ENCODE data around the gene LIAS. TPM values are rescaled to one million over a fixed set of nuclear protein-coding genes. Genes with fewer than 3 reads are reported as not detected.
"Not testable (repeated sequence)": the region's sequence is repeated elsewhere in the genome, so short reads cannot be mapped to it uniquely, and the experiment has no call there.

LIAS gene
- total RNA-seq: 10 to 100 TPM in 2 of 6 donors, 1 to 10 TPM in 4; 5.9 to 13.1 (median 8.5) TPM
- polyA plus RNA-seq: 10 to 100 TPM; 11.4 to 18.1 TPM

GRCh38 chr4:39458505-39459300 is at the start of gene LIAS, which contains the start of gene RPL9:
Gene LIAS, plus strand, starts transcription at chr4:39459056. Its CDS starts 62 bp downstream, at chr4:39459118.
Gene RPL9, minus strand, starts transcription at chr4:39458922. Its CDS starts 483 bp downstream, at chr4:39458439.
- intact Hi-C loops (cut with DNase I): no loop called here

GRCh38 chr4:39410415-39410814 is 48.4 kb upstream of the LIAS start:
- H3K36me3 ChIP-seq: no peaks in the 10 kb centered on the region
- H3K27ac ChIP-seq: peak overlapping the region; percentile 2 to 82 (median 54)
- intact Hi-C loops (cut with DNase I): no loop called here
- no peaks in the 10 kb centered on the region for H3K9me3 ChIP-seq
- DNase-seq (no peak), ATAC-seq (peak in 3 of 4 donors; percentile 10 to 21 (median 14)), FAIRE-seq (no peak)
- no peaks in the 10 kb centered on the region for H3K27me3 ChIP-seq
- peak overlapping the region in 2 of 4 donors; percentile 29 to 38 for H3K4me3 ChIP-seq
- peak in 1 of 4 donors; percentile 12 for TF ChIP-seq CTCF (IDR thresholded peaks at IDR 0.05)
- H3K4me1 ChIP-seq: peaks cover 4 to 11% (median 6%) of the 10 kb centered on the region in 3 donors
- WGBS, 2 donors: 33% methylated on average over 5 of the region's 5 CpGs

More at GRCh38 chr4:39458505-39459300, at the start of gene LIAS, which contains the start of gene RPL9:
- FAIRE-seq: peak; percentile 13
- Histone ChIP-seq H3K4me1 (peaks cover 13 to 23% (median 16%) of the 10 kb centered on the region in 3 donors), H3K27me3 (no peaks in the 10 kb centered on the region), H3K4me3 (peak within 1 kb of the TSS; percentile 75 to 90 (median 79)), H3K27ac (peak within 1 kb of the TSS; percentile 77 to 96 (median 93)), H3K36me3 (peaks cover 0 to 52% (median 24%) of the 10 kb centered on the region in 3 donors), H3K9me3 (no peaks in the 10 kb centered on the region)
- peak; percentile 91 to 95 (median 94) for ATAC-seq
- 0% methylated on average over 55 of the region's 55 CpGs for WGBS, 2 donors
- no peak for TF ChIP-seq CTCF (IDR thresholded peaks at IDR 0.05)
- DNase-seq: peak; percentile 95 to 98 (median 96)

- WGBS, 2 donors: 69 to 89% methylated on average over 8 of the region's 8 CpGs
- not testable (repeated sequence) for H3K36me3 ChIP-seq, ATAC-seq
These were observed 47.3 kb upstream of the LIAS start for GRCh38 chr4:39411561-39411960.

GRCh38 chr4:39415678-39416283 is 43.1 kb upstream of the LIAS start:
- ATAC-seq (peak; percentile 5 to 35 (median 22)), DNase-seq (no peak), FAIRE-seq (no peak)
- Histone ChIP-seq H3K36me3 (no peaks in the 10 kb centered on the region), H3K27me3 (no peaks in the 10 kb centered on the region), H3K9me3 (no peaks in the 10 kb centered on the region), H3K4me3 (no peak overlapping the region), H3K27ac (peak overlapping the region in 2 of 4 donors; percentile 57 to 69), H3K4me1 (peaks cover 3 to 22% (median 14%) of the 10 kb centered on the region in 3 donors)
- intact Hi-C loops (cut with DNase I): no loop called here
- 26 to 31% methylated on average over 2 of the region's 2 CpGs for WGBS, 2 donors
- TF ChIP-seq CTCF (IDR thresholded peaks at IDR 0.05): no peak

More at GRCh38 chr4:39411561-39411960, 47.3 kb upstream of the LIAS start:
- FAIRE-seq; H3K4me1 ChIP-seq; H3K27me3 ChIP-seq; H3K9me3 ChIP-seq; H3K4me3 ChIP-seq; DNase-seq; intact Hi-C loops (cut with DNase I): not testable (repeated sequence)
- peak overlapping the region in 2 of 4 donors; percentile 70 to 82 for H3K27ac ChIP-seq

GRCh38 chr4:39422247-39422646 is 36.6 kb upstream of the LIAS start:
- Histone ChIP-seq H3K27ac (peak overlapping the region in 2 of 4 donors; percentile 44 to 51), H3K27me3 (no peaks in the 10 kb centered on the region), H3K4me3 (no peak overlapping the region), H3K4me1 (peaks cover 0 to 12% (median 11%) of the 10 kb centered on the region in 3 donors), H3K9me3 (no peaks in the 10 kb centered on the region), H3K36me3 (no peaks in the 10 kb centered on the region)
- ATAC-seq: peak in 3 of 4 donors; percentile 10 to 47 (median 34)
- TF ChIP-seq CTCF (IDR thresholded peaks at IDR 0.05): no peak
- no peak for DNase-seq
- intact Hi-C loops (cut with DNase I): no loop called here
- no peak for FAIRE-seq
- WGBS, 2 donors: 47 to 48% methylated on average over 3 of the region's 3 CpGs

GRCh38 chr4:39425297-39425696 is 33.6 kb upstream of the LIAS start:
- H3K9me3 ChIP-seq; H3K36me3 ChIP-seq; intact Hi-C loops (cut with DNase I); H3K4me3 ChIP-seq; H3K27me3 ChIP-seq; FAIRE-seq: not testable (repeated sequence)
- H3K4me1 ChIP-seq: peaks cover 0 to 12% (median 0%) of the 10 kb centered on the region in 3 donors
- WGBS, 2 donors: 23 to 28% methylated on average over 1 of the region's 1 CpG
- peak in 3 of 4 donors; percentile 56 to 70 (median 58) for ATAC-seq
- DNase-seq: peak in 1 of 6 donors; percentile 36
- H3K27ac ChIP-seq: peak overlapping the region in 2 of 4 donors; percentile 57 to 61

Data from pancreas (tissue), 10 donors.